GM18861 (cell line): Measurements from ENCODE around the gene DAAM1.

Source experiments
- ATAC-seq: cut with Tn5 transposase; IDR thresholded peaks from one replicate; pipeline ENCODE4 v1.9.1; 2021; ENCODE audit not compliant: unreplicated experiment

The DAAM1 gene

DNA sequence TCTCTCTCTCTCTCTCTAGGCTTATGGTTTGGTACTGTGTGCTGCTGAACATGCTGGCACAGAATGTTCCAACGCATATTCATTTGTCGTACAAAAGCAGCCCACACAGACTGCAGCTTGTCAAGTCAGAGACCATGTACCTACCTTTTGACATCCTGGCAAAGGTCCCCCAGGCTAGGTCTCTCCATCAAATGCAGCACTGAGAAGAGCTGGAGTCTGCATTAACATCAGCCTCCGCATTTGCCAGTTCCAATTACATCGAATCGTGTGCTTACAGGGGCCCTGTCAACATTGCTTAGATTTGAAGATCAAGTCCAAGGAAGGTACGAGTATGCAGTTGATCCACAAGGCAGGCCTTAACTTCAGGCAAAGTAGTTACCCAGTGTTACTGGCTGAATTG, 228.8 kb downstream of the DAAM1 start:
- no peak for ATAC-seq

DNA sequence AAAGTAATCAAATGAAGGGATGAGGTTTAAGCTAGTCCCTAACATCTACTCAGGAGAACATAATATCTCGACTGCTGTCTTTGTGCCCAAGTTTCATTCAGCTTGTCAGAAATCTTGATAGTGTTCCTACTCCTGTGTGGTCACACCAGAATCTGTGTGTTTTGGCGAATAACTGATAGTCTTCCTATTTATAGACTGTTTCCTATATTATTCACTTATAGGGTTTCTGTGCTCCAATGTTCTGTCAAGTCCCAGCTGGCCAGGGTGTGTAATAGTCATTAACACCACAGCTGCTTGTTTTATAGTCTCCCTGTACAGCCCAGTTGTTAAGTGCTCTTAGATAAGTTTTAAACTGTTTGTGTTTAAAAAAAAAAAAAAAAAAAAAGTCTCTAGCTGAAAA, 230.8 kb downstream of the DAAM1 start:
- ATAC-seq = no peak
